ENCODE results near the gene LONRF2. TPM values are rescaled to one million over a fixed set of nuclear protein-coding genes. Genes with fewer than 3 reads are reported as not detected.

LONRF2 gene
- total RNA-seq, 1 donor from 2014 or later, result 17.5 TPM

Other genes with a start within 250 kb of the LONRF2 start
- gene AFF3, start 179.9 kb downstream of the LONRF2 start, total RNA-seq, result 10.0 TPM
- gene CHST10, start 95.2 kb upstream of the LONRF2 start, total RNA-seq, result 10.7 TPM
- gene NMS, start 148.0 kb upstream of the LONRF2 start, total RNA-seq, result not detected
- gene PDCL3, start 240.5 kb upstream of the LONRF2 start, total RNA-seq, result 23.7 TPM